Endothelial cell of umbilical vein (primary cell): ENCODE measurements around the gene SLC7A4.

ENCODE experiments used
- POLR2A ChIP-seq: IDR thresholded peaks from 2 replicates; pipeline ENCODE4 v1.6.1; 2012; ENCODE audit warnings: low read depth, mild to moderate bottlenecking, control low read depth, low read length
- TF ChIP-seq, protein P1 (sequence below), 2 donors: IDR thresholded peaks; 1 replicate in 1 of 2; 2 replicates in 1 of 2; pipeline ENCODE4 v1.5.1; 2011; ENCODE audit warnings: low read length in 2 of 2, mild to moderate bottlenecking in 2 of 2, moderate library complexity in 2 of 2, control low read depth in 1 of 2, inconsistent platforms in 1 of 2, low read depth in 1 of 2; ENCODE audit not compliant: insufficient read depth in 1 of 2; ENCODE audit errors: extremely low read depth in 1 of 2

DNA sequence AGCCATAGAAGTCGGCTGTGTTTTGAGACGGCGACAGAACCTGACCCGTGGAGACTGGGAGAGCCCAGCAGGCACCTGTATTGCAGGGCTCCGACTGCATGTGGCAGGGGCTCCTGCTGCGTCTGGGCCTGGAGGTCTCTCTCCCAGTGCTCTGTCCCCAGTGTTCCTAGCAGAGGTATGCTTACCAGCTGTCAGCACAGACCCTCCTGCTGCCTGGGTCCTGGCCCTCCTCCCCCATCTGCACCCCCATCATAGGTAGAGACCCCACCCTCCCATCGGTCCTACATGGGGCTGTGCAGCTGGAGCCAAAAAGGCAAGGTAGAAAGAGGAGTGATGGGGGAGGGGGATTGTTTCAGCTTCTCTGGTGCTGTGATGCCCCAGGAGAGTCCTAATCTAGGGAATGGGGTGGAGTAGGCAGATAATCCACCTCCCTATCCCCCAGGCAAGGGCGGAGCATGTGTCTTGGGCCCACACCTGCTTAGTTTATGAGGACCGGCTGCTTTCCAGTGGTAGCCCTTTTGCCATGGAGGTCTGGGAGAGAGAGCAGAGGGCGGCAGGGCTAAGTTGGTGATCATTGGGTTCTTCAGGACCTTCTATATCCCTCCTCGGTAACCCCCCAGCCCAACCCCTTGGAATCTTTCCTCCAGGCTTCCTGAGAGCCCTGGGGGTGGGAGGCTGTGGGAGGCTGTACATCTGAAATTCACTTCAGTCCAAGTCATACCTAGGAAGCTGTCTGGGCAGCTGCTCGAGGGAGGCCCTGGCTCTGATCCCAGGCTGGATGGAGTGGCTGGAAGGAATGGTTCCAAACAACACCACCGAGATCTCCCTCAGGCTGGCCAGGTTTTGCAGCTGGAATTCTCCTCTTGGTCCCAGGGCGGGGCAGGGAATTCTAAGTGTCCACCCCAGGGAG lies 5.3 kb downstream of the SLC7A4 start:
- no peak for TF ChIP-seq POLR2A
- TF ChIP-seq, protein P1, sequence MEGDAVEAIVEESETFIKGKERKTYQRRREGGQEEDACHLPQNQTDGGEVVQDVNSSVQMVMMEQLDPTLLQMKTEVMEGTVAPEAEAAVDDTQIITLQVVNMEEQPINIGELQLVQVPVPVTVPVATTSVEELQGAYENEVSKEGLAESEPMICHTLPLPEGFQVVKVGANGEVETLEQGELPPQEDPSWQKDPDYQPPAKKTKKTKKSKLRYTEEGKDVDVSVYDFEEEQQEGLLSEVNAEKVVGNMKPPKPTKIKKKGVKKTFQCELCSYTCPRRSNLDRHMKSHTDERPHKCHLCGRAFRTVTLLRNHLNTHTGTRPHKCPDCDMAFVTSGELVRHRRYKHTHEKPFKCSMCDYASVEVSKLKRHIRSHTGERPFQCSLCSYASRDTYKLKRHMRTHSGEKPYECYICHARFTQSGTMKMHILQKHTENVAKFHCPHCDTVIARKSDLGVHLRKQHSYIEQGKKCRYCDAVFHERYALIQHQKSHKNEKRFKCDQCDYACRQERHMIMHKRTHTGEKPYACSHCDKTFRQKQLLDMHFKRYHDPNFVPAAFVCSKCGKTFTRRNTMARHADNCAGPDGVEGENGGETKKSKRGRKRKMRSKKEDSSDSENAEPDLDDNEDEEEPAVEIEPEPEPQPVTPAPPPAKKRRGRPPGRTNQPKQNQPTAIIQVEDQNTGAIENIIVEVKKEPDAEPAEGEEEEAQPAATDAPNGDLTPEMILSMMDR (IDR thresholded peaks at IDR 0.05; ENCODE audit: extremely low read depth in 1 of 2, insufficient read depth in 1 of 2, low read depth in 1 of 2, low read length in 2 of 2) = no peak
